Measurements from ENCODE around the gene CSNK1G1. TPM values are rescaled to one million over a fixed set of nuclear protein-coding genes. Genes with fewer than 3 reads are reported as not detected.
"Not testable (repeated sequence)": the region's sequence is repeated elsewhere in the genome, so short reads cannot be mapped to it uniquely, and the experiment has no call there.

CSNK1G1 gene
- total RNA-seq, 1 donor from 2014 or later, result 37.0 TPM

- peaks cover 18% of the 10 kb centered on the region for H3K36me3 Mint-ChIP-seq (ENCODE audit: low read depth, unreplicated experiment)
- no peak overlapping the region for H3K4me2 ChIP-seq (ENCODE audit: low read length)
- no peak overlapping the region for H3K27ac ChIP-seq (ENCODE audit: low read depth, low read length)
- H3K9ac ChIP-seq (ENCODE audit: low read length), result no peak overlapping the region
- no peaks in the 10 kb centered on the region for H3K79me2 ChIP-seq (ENCODE audit: insufficient read depth, low read length)
- peaks cover 35% of the 10 kb centered on the region for H3K36me3 ChIP-seq (ENCODE audit: insufficient read depth, low read length)
- H3K4me3 Mint-ChIP-seq (ENCODE audit: unreplicated experiment), result no peak overlapping the region
- no peaks in the 10 kb centered on the region for H3K4me1 ChIP-seq (ENCODE audit: insufficient read depth, low read length)
- H3K9me3 Mint-ChIP-seq (ENCODE audit: unreplicated experiment), result no peaks in the 10 kb centered on the region
- H3K27ac Mint-ChIP-seq (ENCODE audit: unreplicated experiment), result no peak overlapping the region
- no peaks in the 10 kb centered on the region for H3K4me1 Mint-ChIP-seq (ENCODE audit: low read depth, unreplicated experiment)
- TF ChIP-seq CTCF (IDR thresholded peaks at IDR 0.05; ENCODE audit: insufficient read depth, low read depth, low read length), result no peak
- TF ChIP-seq EZH2 (IDR thresholded peaks at IDR 0.05; ENCODE audit: insufficient read depth, low read length), result no peak
- no peaks in the 10 kb centered on the region for H3K27me3 Mint-ChIP-seq (ENCODE audit: low read depth, unreplicated experiment)
- no peaks in the 10 kb centered on the region for H3K27me3 ChIP-seq (ENCODE audit: insufficient read depth, low read length)
- FAIRE-seq, result no peak
- no peak overlapping the region for H2AFZ ChIP-seq (ENCODE audit: low read depth, low read length)
- H3K9me3 ChIP-seq (ENCODE audit: insufficient read depth, low read depth, low read length), result no peaks in the 10 kb centered on the region
- DNase-seq (ENCODE audit: low read depth), result no peak
- no peak overlapping the region for H3K4me3 ChIP-seq (ENCODE audit: insufficient read depth, low read depth, low read length)
- peaks cover 10% of the 10 kb centered on the region for H4K20me1 ChIP-seq (ENCODE audit: insufficient read depth, low read length)
These were observed 234.4 kb downstream of the CSNK1G1 start for GRCh38 chr15:64121614-64122013.

GRCh38 chr15:64120322-64120721 lies 235.7 kb downstream of the CSNK1G1 start:
- not testable (repeated sequence) for H3K4me1 Mint-ChIP-seq (ENCODE audit: low read depth, unreplicated experiment); H3K4me3 Mint-ChIP-seq (ENCODE audit: unreplicated experiment); H3K27ac Mint-ChIP-seq (ENCODE audit: unreplicated experiment); H3K27me3 Mint-ChIP-seq (ENCODE audit: low read depth, unreplicated experiment); H3K4me3 ChIP-seq (ENCODE audit: insufficient read depth, low read depth, low read length); DNase-seq (ENCODE audit: low read depth); H3K27me3 ChIP-seq (ENCODE audit: insufficient read depth, low read length); H3K4me1 ChIP-seq (ENCODE audit: insufficient read depth, low read length); H3K27ac ChIP-seq (ENCODE audit: low read depth, low read length); H3K4me2 ChIP-seq (ENCODE audit: low read length); H3K9ac ChIP-seq (ENCODE audit: low read length); H3K79me2 ChIP-seq (ENCODE audit: insufficient read depth, low read length); FAIRE-seq; H2AFZ ChIP-seq (ENCODE audit: low read depth, low read length); H3K9me3 Mint-ChIP-seq (ENCODE audit: unreplicated experiment); H3K9me3 ChIP-seq (ENCODE audit: insufficient read depth, low read depth, low read length)
- Histone ChIP-seq H3K36me3 (ENCODE audit: insufficient read depth, low read length) (peaks cover 34% of the 10 kb centered on the region), H4K20me1 (ENCODE audit: insufficient read depth, low read length) (peaks cover 15% of the 10 kb centered on the region)
- peaks cover 11% of the 10 kb centered on the region for H3K36me3 Mint-ChIP-seq (ENCODE audit: low read depth, unreplicated experiment)

- H4K20me1 ChIP-seq (ENCODE audit: insufficient read depth, low read length), result peaks cover 19% of the 10 kb centered on the region
- no peak overlapping the region for H3K9ac ChIP-seq (ENCODE audit: low read length)
- FAIRE-seq (no peak), DNase-seq (ENCODE audit: low read depth) (no peak)
- no peak overlapping the region for H3K4me2 ChIP-seq (ENCODE audit: low read length)
- peaks cover 22% of the 10 kb centered on the region for H3K36me3 Mint-ChIP-seq (ENCODE audit: low read depth, unreplicated experiment)
- H3K27ac ChIP-seq (ENCODE audit: low read depth, low read length), result no peak overlapping the region
- H3K27me3 ChIP-seq (ENCODE audit: insufficient read depth, low read length), result no peaks in the 10 kb centered on the region
- H3K9me3 Mint-ChIP-seq (ENCODE audit: unreplicated experiment), result no peaks in the 10 kb centered on the region
- no peak overlapping the region for H3K27ac Mint-ChIP-seq (ENCODE audit: unreplicated experiment)
- TF ChIP-seq EZH2 (IDR thresholded peaks at IDR 0.05; ENCODE audit: insufficient read depth, low read length), result no peak
- TF ChIP-seq CTCF (IDR thresholded peaks at IDR 0.05; ENCODE audit: insufficient read depth, low read depth, low read length), result no peak
- H3K4me3 Mint-ChIP-seq (ENCODE audit: unreplicated experiment), result no peak overlapping the region
- H3K36me3 ChIP-seq (ENCODE audit: insufficient read depth, low read length), result peaks cover 41% of the 10 kb centered on the region
- no peaks in the 10 kb centered on the region for H3K9me3 ChIP-seq (ENCODE audit: insufficient read depth, low read depth, low read length)
- H3K4me1 Mint-ChIP-seq (ENCODE audit: low read depth, unreplicated experiment), result peaks cover 9% of the 10 kb centered on the region
- no peak overlapping the region for H3K4me3 ChIP-seq (ENCODE audit: insufficient read depth, low read depth, low read length)
- H3K4me1 ChIP-seq (ENCODE audit: insufficient read depth, low read length), result no peaks in the 10 kb centered on the region
- H2AFZ ChIP-seq (ENCODE audit: low read depth, low read length), result no peak overlapping the region
- peaks cover 3% of the 10 kb centered on the region for H3K79me2 ChIP-seq (ENCODE audit: insufficient read depth, low read length)
- no peaks in the 10 kb centered on the region for H3K27me3 Mint-ChIP-seq (ENCODE audit: low read depth, unreplicated experiment)
These were observed 238.1 kb downstream of the CSNK1G1 start for GRCh38 chr15:64117759-64118487.

Other genes with a start within 250 kb of the CSNK1G1 start
- gene SNX22, start 204.4 kb downstream of the CSNK1G1 start, total RNA-seq, result 0.19 and 0.27 TPM in 2 replicates
- gene PPIB, start 193.2 kb downstream of the CSNK1G1 start, total RNA-seq, result 804 and 921 TPM in 2 replicates
- 1.8 and 2.5 TPM in 2 replicates for gene PCLAF, start 25.3 kb upstream of the CSNK1G1 start, total RNA-seq
- 32.0 and 40.7 TPM in 2 replicates for gene TRIP4, start 31.7 kb upstream of the CSNK1G1 start, total RNA-seq
- gene ZNF609, start 104.4 kb upstream of the CSNK1G1 start, total RNA-seq, result 38.5 and 40.8 TPM in 2 replicates